D721Med (cell line): ENCODE results near the gene UQCRFS1.
"Not testable (repeated sequence)": the region's sequence is repeated elsewhere in the genome, so short reads cannot be mapped to it uniquely, and the experiment has no call there.

Experiments
- DNase-seq: peaks from one replicate; pipeline ENCODE4 v3.0.0; 2011; ENCODE audit warnings: low spot score; ENCODE audit not compliant: insufficient read length
- FAIRE-seq: peaks from 2 replicates; lab custom pipeline; 2011; peaks lifted over from hg19 to GRCh38; lab: Jason Lieb, UNC
- TF ChIP-seq, protein P1 (sequence below): IDR thresholded peaks from 2 replicates; pipeline ENCODE4 v1.5.1; 2012; ENCODE audit warnings: mild to moderate bottlenecking, control low read depth; ENCODE audit not compliant: insufficient read depth; ENCODE audit errors: missing control alignments

Gene UQCRFS1

GRCh38 chr19:29215322-29215845 lies 2.4 kb upstream of the UQCRFS1 start:
- FAIRE-seq (no peak), DNase-seq (no peak)
- TF ChIP-seq, protein P1, sequence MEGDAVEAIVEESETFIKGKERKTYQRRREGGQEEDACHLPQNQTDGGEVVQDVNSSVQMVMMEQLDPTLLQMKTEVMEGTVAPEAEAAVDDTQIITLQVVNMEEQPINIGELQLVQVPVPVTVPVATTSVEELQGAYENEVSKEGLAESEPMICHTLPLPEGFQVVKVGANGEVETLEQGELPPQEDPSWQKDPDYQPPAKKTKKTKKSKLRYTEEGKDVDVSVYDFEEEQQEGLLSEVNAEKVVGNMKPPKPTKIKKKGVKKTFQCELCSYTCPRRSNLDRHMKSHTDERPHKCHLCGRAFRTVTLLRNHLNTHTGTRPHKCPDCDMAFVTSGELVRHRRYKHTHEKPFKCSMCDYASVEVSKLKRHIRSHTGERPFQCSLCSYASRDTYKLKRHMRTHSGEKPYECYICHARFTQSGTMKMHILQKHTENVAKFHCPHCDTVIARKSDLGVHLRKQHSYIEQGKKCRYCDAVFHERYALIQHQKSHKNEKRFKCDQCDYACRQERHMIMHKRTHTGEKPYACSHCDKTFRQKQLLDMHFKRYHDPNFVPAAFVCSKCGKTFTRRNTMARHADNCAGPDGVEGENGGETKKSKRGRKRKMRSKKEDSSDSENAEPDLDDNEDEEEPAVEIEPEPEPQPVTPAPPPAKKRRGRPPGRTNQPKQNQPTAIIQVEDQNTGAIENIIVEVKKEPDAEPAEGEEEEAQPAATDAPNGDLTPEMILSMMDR, result no peak

DNA sequence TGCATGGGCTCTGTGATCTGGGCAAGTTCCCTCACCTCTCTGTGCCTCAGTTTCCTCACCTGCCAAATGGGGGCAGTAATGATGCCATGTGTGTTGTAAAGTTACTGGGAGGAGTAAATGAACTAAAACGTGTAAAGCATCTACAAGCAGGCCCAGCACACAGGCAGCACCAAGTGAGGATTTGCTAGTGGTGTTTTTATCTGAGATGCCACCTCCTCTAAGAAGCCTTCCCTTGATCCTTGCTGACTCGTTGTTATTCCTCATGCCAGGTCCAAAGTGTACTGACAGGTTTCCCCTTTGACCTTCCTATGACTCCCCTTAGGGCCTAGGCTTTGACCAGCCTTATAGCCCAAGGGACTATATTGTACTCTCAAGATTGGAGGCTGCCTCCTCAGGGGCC lies 1.5 kb upstream of the UQCRFS1 start:
- FAIRE-seq (no peak), DNase-seq (no peak)
- TF ChIP-seq, protein P1, result no peak

DNA sequence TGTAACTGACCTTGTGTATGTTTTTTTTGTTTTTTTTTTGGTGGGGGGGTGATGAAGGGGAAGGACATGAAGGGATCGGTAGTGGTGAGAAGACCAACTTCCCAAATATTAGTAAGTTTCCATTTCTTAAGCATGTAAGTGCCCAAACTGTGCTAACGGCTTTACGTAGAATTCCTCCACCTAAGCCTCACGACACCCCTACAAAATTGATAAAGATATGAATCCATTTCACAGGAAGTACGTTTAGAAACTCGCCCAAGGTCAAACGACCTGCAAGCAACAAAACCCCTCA lies 649 bp downstream of the UQCRFS1 start:
- TF ChIP-seq, protein P1, result no peak
- FAIRE-seq (no peak), DNase-seq (no peak)

DNA sequence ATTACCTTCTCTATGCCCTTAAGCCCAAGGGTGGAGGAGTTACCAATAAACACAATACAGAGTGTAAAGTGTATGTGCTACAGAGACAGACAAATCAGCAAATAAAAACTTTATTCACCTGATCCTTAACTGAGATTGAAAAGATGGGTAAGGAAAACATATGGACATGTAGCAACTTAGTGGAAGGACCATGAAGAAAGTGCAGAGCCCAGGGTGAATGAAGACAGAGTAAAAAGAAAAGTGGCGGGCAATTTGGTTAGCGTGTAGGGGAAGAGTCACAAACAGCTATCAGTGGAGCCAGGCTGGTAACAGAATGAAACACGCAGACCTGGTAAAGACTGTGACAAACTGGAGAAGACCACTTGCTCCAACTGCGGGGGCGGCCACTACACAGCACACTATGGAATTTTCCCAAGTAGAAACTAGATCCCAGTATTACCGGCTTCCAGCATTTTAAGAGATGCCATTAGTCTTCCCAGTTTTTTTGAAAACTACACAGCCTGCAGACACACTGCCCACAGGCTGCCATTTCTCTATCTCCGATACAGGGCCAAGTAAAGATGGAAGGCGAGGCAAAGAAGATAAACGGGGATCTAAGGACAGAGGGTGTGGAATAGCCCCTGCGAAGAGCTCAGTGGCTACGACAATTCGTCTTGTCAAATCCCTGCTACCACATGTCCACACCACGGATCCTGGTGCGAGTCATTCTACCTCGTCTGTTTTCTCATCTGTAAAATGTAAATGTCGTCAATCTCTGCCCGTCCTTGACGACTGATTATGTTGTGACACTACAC lies 1.2 kb downstream of the UQCRFS1 start:
- TF ChIP-seq, protein P1, result no peak
- no peak for FAIRE-seq
- DNase-seq, result no peak

- FAIRE-seq, DNase-seq: not testable (repeated sequence)
These were observed 1.9 kb downstream of the UQCRFS1 start for GRCh38 chr19:29211041-29211440.

GRCh38 chr19:29210502-29210901 lies 2.4 kb downstream of the UQCRFS1 start:
- not testable (repeated sequence) for FAIRE-seq, DNase-seq

DNA sequence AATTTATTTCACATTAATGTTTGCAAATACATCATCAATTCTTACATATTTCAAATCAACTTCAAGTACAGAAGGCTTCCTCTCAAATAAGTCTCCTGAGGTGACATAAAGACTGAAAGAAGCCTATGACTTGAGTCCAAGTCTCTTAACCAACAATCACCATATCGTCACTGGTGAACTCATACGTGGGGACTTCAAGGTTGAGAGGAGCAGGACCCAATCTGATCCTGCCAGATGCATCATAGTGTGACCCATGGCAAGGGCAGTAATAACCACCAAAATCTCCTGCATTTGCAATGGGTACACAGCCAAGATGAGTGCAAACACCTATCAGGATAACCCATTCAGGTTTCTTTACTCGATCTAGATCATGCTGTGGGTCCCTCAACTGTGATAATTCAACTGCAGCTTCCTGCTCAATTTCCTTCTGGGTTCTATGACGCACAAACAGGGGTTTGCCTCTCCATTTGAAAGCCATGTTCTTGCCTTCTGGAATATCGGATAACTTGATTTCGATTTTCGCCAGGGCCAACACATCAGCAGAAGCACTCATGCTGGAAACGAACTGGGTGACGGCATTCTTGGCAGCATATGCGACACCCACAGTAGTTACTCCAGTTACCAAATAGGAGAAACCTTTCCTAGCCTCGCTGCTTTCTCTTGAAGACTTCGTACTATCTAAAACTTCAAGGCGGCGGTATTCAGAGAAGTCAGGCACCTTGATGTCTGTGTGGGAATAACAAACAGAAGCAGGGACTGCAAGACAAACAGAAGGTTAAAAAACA lies 5.4 kb downstream of the UQCRFS1 start:
- DNase-seq, FAIRE-seq: not testable (repeated sequence)

DNA sequence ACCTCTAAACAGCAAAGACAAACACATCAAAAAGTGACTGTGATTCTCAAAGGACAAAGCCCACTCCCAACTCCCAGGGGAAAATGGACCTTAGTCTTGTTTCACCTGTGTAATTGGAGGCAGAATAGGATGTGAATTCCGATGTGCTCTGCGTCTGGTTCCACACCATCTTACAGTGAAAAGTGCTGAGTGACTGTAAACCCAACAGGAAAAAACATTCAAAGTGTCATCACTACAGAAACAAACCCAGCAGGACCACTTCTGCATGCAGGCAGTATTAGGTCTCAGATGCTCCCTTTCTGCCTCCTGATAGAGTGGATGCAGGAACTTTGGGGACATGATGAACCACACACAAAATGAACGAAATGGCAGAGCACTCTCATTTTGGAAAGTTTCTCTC lies 6.5 kb downstream of the UQCRFS1 start:
- TF ChIP-seq, protein P1, result no peak
- DNase-seq, result no peak
- no peak for FAIRE-seq
